Spinal cord (tissue), 10 donors: ENCODE measurements around the gene P3H1. TPM values are rescaled to one million over a fixed set of nuclear protein-coding genes. Genes with fewer than 3 reads are reported as not detected.
A peak's percentile ranks its signal among the peaks of the same experiment; 100 is the strongest.

Experiments
- DNase-seq, 6 donors: peaks; one replicate each; pipeline versions ENCODE4 v3.0.0 to v3.0.0-alpha.2; 2013 to 2015; ENCODE audit warnings: low spot score in 6 of 6, low read depth in 4 of 6
- H3K27ac ChIP-seq: one replicate; pipeline ENCODE4 v1.5.1; 2013; ENCODE audit warnings: low read depth, low read length, control low read depth
- H3K27me3 ChIP-seq: one replicate; pipeline ENCODE4 v1.6.1; 2013; ENCODE audit warnings: low read length; ENCODE audit not compliant: control insufficient read depth, insufficient read depth
- H3K36me3 ChIP-seq: one replicate; pipeline ENCODE4 v1.6.1; 2013; ENCODE audit warnings: low read length; ENCODE audit not compliant: control insufficient read depth, insufficient read depth
- H3K4me1 ChIP-seq: one replicate; pipeline ENCODE4 v1.6.1; 2013; ENCODE audit warnings: low read length; ENCODE audit not compliant: control insufficient read depth, insufficient read depth
- H3K4me3 ChIP-seq: one replicate; pipeline ENCODE4 v1.5.1; 2013; ENCODE audit warnings: low read depth, low read length, control low read depth
- H3K9me3 ChIP-seq: one replicate; pipeline ENCODE4 v1.6.1; 2013; ENCODE audit warnings: low read length; ENCODE audit not compliant: control insufficient read depth, insufficient read depth
- WGBS: methylation state at CpG from one replicate; pipeline ENCODE4 v1.1.5; 2013; ENCODE audit warnings: missing lambda C conversion rate; ENCODE audit not compliant: insufficient coverage; 5-methylcytosine and 5-hydroxymethylcytosine counted together
- polyA plus RNA-seq, 2 donors: library from polyadenylated mRNA; unstranded; fragments of 120-200 nt; gene quantifications; one replicate each; pipeline ENCODE4 v1.2.1, GENCODE V29; 2013; ENCODE audit not compliant: insufficient read length in 2 of 2
- total RNA-seq, 2 donors: library from RNA; depleted of rRNA in 1 of 2; stranded (reverse); fragments of 120-200 nt in 1 of 2; fragments of >200 nt in 1 of 2; gene quantifications; one replicate each; pipeline versions ENCODE4 v1.2.3 to v1.2.4, GENCODE V29; 2013 to 2014
- donor health status: healthy.

Gene P3H1
- total and polyA plus RNA-seq, 4 donors: 31.2 to 70.0 (median 40.4) TPM

DNA sequence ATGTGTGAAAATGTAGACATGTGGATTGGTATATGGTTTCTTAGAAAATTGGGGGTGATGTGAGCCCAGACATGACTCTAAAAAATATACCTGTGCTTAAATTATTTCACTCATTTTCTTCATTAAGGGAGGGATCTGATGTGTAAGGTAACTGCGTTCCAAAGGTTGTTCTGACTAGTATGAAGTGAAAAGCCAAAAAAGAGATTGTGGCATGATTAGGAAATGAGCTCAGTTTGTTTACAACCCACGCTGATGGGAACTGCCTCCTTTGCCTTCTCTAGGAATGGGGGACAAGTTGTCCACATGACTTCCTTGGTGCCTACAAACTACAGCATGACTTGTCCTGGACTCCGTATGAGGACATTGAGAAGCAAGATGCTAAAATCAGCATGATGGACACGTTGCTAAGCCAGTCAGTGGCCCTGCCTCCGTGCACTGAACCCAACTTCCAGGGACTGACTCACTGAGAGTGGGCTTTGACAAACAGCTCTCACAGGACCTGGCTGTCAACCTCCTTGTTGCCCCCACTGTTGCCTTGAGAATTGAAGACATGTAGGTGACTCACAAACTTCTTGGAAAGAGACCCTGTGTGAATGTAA lies 8.2 kb upstream of the P3H1 start:
- H3K27me3 ChIP-seq: no peaks in the 10 kb centered on the region
- DNase-seq: no peak
- WGBS: 91% methylated on average over 4 of the region's 5 CpGs

DNA sequence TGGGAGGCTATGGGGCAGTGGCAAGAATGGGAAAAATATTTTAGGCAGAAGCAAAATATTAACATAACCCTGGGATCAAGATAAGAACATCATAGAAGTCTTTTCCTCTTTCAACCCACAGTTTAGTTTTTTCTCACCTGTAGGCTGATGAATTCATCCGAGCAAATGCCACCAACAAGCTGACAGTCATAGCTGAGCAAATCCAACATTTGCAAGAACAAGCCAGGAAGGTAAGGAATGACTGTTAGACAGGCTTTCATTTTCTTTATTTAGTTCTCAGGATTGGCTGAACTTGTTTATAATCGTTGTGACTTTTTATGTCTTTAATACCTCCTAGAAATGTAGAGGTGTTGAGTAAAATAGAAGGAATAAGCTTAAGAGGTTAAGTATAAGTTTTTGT lies 6.6 kb upstream of the P3H1 start:
- whole genome bisulfite sequencing: 0% methylated on average over 1 of the region's 2 CpGs
- DNase-seq: no peak

More for the DNA sequence above, 8.2 kb upstream of the P3H1 start:
- H3K27ac ChIP-seq: no peak overlapping the region
- H3K4me1 ChIP-seq: peaks cover 2% of the 10 kb centered on the region
- no peak overlapping the region for H3K4me3 ChIP-seq
- H3K9me3 ChIP-seq: no peaks in the 10 kb centered on the region
- peaks cover 44% of the 10 kb centered on the region for H3K36me3 ChIP-seq

DNA sequence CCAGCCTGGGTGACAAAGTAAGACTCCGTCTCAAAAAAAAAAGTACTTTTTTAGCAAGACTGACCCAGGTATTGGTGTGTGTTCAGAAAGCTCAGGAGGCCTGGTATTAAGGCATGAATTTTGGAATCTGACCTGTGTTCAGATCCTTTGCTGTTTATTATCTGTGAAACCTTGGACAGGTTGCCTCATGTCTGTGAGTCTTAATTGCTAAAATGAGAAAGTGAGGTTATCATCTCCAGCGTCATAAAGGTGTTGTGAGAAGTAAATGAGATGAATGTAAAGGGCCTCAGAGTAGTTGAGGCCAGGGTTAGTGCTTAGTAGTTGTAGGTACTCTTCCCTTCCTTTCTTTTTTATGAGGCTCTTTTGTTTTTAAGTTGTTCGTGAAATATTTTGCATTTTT lies 3.0 kb upstream of the P3H1 start:
- DNase-seq: no peak
- Histone ChIP-seq H3K4me3 (no peak overlapping the region), H3K27me3 (no peaks in the 10 kb centered on the region), H3K27ac (no peak overlapping the region), H3K9me3 (no peaks in the 10 kb centered on the region), H3K36me3 (peaks cover 17% of the 10 kb centered on the region), H3K4me1 (peaks cover 2% of the 10 kb centered on the region)
- WGBS: 100% methylated on average over 2 of the region's 3 CpGs

More for the DNA sequence above, 6.6 kb upstream of the P3H1 start:
- no peak overlapping the region for H3K4me3 ChIP-seq
- H3K27ac ChIP-seq: no peak overlapping the region
- H3K4me1 ChIP-seq: peaks cover 2% of the 10 kb centered on the region
- peaks cover 37% of the 10 kb centered on the region for H3K36me3 ChIP-seq
- no peaks in the 10 kb centered on the region for H3K9me3 ChIP-seq
- H3K27me3 ChIP-seq: no peaks in the 10 kb centered on the region

DNA sequence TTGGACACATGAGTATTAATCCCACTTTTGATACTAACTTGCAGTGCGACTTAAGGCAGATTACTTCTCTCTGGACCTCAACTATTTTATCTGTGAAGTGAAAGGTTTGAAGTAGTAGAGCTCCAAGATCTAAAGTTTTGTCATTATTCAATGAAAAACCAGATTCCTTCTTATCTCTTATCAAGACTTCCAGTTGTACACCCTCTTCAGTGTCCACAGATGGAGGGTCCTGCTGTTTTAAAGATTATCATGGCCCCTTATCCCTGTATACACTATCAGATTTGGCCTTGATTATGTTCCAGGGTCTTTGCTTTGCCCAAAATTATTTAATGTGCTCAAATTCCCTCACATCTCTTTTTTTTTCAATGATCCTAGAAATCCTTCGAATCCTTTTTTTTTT lies 1.3 kb upstream of the P3H1 start:
- no peak for DNase-seq
- Histone ChIP-seq H3K27me3 (no peaks in the 10 kb centered on the region), H3K36me3 (peaks cover 6% of the 10 kb centered on the region), H3K4me1 (peaks cover 10% of the 10 kb centered on the region), H3K4me3 (peak overlapping the region; percentile 90), H3K9me3 (no peaks in the 10 kb centered on the region), H3K27ac (no peak overlapping the region)
- WGBS: no CpG with 5 or more reads among the region's 2 CpGs

DNA sequence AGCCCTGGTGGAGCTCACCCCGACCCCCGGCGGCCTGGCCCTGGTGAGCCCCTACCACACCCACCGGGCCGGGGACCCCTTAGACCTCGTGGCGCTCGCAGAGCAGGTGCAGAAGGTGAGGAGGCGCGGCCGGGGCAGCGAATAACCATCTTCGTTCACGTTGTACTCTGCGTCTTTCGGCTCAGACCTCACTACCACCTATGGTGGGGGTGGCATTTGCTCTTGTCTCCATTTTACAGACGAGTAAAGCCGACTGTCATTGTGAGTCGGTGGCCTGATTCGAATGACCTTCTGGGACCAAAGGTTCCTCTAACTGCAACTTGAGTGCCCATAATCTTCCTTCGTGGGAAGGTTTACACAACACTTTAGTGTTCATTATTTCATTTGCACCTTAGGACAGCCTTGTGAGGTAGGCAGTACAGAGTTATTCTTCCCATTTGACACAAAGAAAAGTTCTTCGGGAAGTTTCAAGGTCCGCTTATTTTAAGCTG lies 727 bp upstream of the P3H1 start:
- WGBS: 0% methylated on average over 15 of the region's 23 CpGs
- peaks cover 16% of the 10 kb centered on the region for H3K4me1 ChIP-seq

DNA sequence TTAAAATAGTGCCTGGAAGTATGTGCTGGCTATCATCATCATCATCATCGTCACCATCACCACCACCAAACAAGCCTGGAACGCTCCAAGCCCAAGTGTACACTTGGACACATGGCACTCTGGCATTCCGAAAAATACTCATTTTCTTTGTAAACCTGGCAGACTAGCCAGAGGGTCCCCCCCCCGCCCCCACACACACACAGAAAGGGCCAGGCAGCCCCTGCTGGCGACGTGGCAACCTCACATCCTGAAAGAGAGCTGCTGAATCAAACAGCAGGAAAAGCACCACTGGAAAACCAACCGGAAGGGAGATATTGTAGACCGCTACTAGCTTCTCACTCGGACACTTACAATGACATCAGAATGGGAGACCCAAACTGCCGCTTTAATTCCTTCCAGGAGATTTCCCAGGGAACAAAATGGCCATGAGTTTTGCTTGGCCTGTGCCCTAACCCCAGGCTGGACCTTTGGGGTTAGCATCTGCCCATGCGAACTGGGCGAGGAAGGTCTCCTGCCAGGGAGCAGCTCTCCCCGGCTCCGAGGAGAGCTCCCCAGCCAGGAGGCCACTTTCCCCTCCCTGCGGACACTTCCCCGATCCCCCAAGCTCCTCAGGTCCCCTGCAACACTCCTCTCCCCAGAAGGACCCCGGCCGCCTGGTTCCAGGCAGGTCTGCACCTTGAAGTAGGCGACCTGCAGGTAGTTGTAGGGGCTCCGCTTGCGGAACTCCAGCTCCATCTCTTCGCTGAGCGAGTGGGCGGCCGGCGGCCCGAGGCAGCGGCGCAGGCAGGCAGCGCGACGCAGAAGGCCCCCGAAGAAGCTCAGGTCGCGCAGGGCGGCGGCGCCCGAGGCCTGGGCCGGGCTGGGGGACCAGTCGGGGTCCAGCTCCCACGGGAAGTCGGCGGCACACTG lies 742 bp downstream of the P3H1 start:
- Histone ChIP-seq H3K36me3 (peaks cover 8% of the 10 kb centered on the region), H3K4me3 (peak overlapping the region; percentile 90), H3K27me3 (no peaks in the 10 kb centered on the region), H3K27ac (peak overlapping the region; percentile 93), H3K9me3 (no peaks in the 10 kb centered on the region), H3K4me1 (peaks cover 19% of the 10 kb centered on the region)
- 0% methylated on average over 37 of the region's 44 CpGs for WGBS
- DNase-seq: peak in 3 of 6 donors; percentile 40 to 89 (median 79)

More for the DNA sequence above, 727 bp upstream of the P3H1 start:
- Histone ChIP-seq H3K27me3 (no peaks in the 10 kb centered on the region), H3K36me3 (peaks cover 8% of the 10 kb centered on the region), H3K9me3 (no peaks in the 10 kb centered on the region), H3K4me3 (peak overlapping the region; percentile 90), H3K27ac (peak overlapping the region; percentile 93)
- no peak for DNase-seq

DNA sequence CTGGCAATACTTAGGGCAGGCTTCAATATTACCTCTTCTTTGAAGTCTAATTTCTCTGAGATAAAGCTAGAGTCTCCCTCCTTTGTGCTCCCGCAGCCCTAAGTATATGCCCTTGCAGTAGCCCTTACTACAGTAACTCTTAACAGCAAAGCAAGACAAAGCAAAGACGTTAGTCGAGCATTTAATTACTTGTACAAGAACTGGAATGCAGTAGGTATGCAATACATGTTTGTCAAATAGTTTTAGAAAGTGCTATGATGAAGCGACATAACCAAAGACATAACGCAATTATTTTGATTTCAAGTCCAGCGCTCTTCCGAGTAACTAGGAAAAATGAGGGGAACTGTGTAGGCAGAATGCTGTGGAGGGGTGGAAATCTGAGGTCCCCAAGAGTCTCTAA lies 1.6 kb downstream of the P3H1 start:
- Histone ChIP-seq H3K27ac (peak overlapping the region; percentile 93), H3K4me3 (peak overlapping the region; percentile 90), H3K4me1 (peaks cover 17% of the 10 kb centered on the region), H3K9me3 (no peaks in the 10 kb centered on the region), H3K27me3 (no peaks in the 10 kb centered on the region), H3K36me3 (peaks cover 14% of the 10 kb centered on the region)
- WGBS: no CpG with 5 or more reads among the region's 7 CpGs
- peak in 3 of 6 donors; percentile 14 to 35 (median 17) for DNase-seq

DNA sequence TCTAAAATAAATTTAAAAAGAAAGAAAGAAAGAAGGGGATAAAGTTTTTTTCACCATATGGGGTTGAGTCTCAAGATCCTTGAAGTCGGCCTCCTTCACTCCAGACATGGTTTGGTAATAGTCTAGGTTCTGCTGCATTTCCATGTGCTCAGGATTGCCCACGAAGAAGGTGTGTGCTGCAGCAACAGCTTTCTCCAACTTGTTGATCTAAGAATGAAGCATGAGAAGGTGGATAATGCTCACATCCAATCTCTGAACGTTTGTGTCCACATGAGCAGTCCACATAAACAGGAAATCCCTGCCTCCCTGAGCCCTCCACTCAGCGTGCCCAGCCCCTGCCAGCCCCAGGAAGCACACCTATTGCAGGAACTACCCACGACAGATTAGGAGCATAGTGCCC lies 4.6 kb downstream of the P3H1 start:
- Histone ChIP-seq H3K9me3 (no peaks in the 10 kb centered on the region), H3K36me3 (peaks cover 32% of the 10 kb centered on the region), H3K27me3 (no peaks in the 10 kb centered on the region), H3K27ac (no peak overlapping the region), H3K4me3 (no peak overlapping the region), H3K4me1 (peaks cover 17% of the 10 kb centered on the region)
- WGBS: 86% methylated on average over 2 of the region's 5 CpGs
- DNase-seq: no peak

DNA sequence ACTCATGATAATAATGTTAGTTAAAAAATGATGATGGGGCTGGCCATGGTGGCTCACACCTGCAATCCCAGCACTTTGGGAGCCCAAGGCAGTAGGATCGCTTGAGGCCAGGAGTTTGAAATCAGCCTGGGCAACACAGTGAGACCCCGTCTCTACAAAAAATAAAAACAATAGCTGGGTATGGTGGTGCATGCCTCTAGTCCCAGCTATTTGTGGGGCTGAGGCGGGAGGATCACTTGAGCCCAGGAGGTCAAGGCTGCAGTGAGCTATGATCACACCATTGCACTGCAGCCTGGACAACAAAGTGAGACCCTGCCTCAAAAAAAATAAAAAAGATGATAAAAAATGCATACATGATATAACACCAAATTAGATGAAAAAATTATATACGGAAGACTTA lies 5.3 kb downstream of the P3H1 start:
- Histone ChIP-seq H3K4me3 (no peak overlapping the region), H3K9me3 (no peaks in the 10 kb centered on the region), H3K36me3 (peaks cover 34% of the 10 kb centered on the region), H3K27ac (no peak overlapping the region), H3K27me3 (no peaks in the 10 kb centered on the region), H3K4me1 (peaks cover 17% of the 10 kb centered on the region)
- no CpG with 5 or more reads among the region's 4 CpGs for WGBS
- no peak for DNase-seq
